Liver (tissue), 9 donors: Measurements from ENCODE around the gene PLA2G4B. TPM values are rescaled to one million over a fixed set of nuclear protein-coding genes. Genes with fewer than 3 reads are reported as not detected.

Source experiments
- DNase-seq: peaks from one replicate; pipeline ENCODE4 v3.0.0-alpha.2; 2017; ENCODE audit warnings: low spot score
- H3K27ac ChIP-seq, 2 donors: one replicate each; pipeline ENCODE4 v1.7.0; 2013; ENCODE audit warnings: inconsistent platforms in 2 of 2, low read length in 2 of 2, control low read depth in 1 of 2, low read depth in 1 of 2, mild to moderate bottlenecking in 1 of 2
- H3K27me3 ChIP-seq, 4 donors: one replicate each; pipeline versions ENCODE4 v1.6.1 to v1.7.0; 2013; ENCODE audit warnings: low read length in 3 of 4, inconsistent platforms in 1 of 4, mild to moderate bottlenecking in 1 of 4, moderate library complexity in 1 of 4; ENCODE audit not compliant: control insufficient read depth in 4 of 4, insufficient read depth in 4 of 4
- H3K36me3 ChIP-seq, 4 donors: one replicate each; pipeline versions ENCODE4 v1.6.1 to v1.7.0; 2013; ENCODE audit warnings: low read length in 3 of 4, mild to moderate bottlenecking in 3 of 4, low read depth in 1 of 4, moderate library complexity in 1 of 4; ENCODE audit not compliant: control insufficient read depth in 4 of 4, insufficient read depth in 3 of 4
- H3K4me1 ChIP-seq, 4 donors: one replicate each; pipeline versions ENCODE4 v1.6.1 to v1.7.0; 2013; ENCODE audit warnings: low read length in 3 of 4, mild to moderate bottlenecking in 3 of 4, moderate library complexity in 1 of 4; ENCODE audit not compliant: control insufficient read depth in 4 of 4, insufficient read depth in 4 of 4
- H3K4me3 ChIP-seq, 3 donors: one replicate each; pipeline versions ENCODE4 v1.6.1 to v1.7.0; 2013; ENCODE audit warnings: low read length in 3 of 3, control low read depth in 1 of 3, low read depth in 1 of 3, mild to moderate bottlenecking in 1 of 3
- H3K9ac ChIP-seq, 2 donors: one replicate each; pipeline ENCODE4 v1.7.0; 2013; ENCODE audit warnings: low read length in 2 of 2, mild to moderate bottlenecking in 2 of 2, moderate library complexity in 2 of 2, control low read depth in 1 of 2, low read depth in 1 of 2
- H3K9me3 ChIP-seq, 4 donors: one replicate each; pipeline versions ENCODE4 v1.6.1 to v1.7.0; 2013; ENCODE audit warnings: low read length in 3 of 4; ENCODE audit not compliant: control insufficient read depth in 4 of 4
- ATF3 ChIP-seq: IDR thresholded peaks from 2 replicates; pipeline ENCODE4 v1.6.1; 2016; ENCODE audit warnings: antibody characterized with exemption
- CTCF ChIP-seq: fragments of 150-350 bp; IDR thresholded peaks from 2 replicates; pipeline ENCODE4 v1.5.1; 2017; ENCODE audit warnings: improper control_type of control experiment, low read depth, low read length; ENCODE audit not compliant: missing input control
- EGR1 ChIP-seq, 2 donors: IDR thresholded peaks; 2 replicates each; pipeline ENCODE4 v1.6.1; 2016 to 2018; ENCODE audit warnings: antibody characterized with exemption in 2 of 2, low read depth in 2 of 2
- FOXA1 ChIP-seq: IDR thresholded peaks from 2 replicates; pipeline ENCODE4 v1.6.1; 2016; ENCODE audit warnings: antibody characterized with exemption
- FOXA2 ChIP-seq: IDR thresholded peaks from 2 replicates; pipeline ENCODE4 v1.6.1; 2016; ENCODE audit warnings: antibody characterized with exemption
- GABPA ChIP-seq, 2 donors: IDR thresholded peaks in 1 of 2; conservative IDR thresholded peaks in 1 of 2; 2 replicates each; pipeline ENCODE4 v1.6.1; 2016; ENCODE audit warnings: antibody characterized with exemption in 2 of 2, mild to moderate bottlenecking in 1 of 2, moderate library complexity in 1 of 2
- HNF4A ChIP-seq, 2 donors: conservative IDR thresholded peaks; 2 replicates each; pipeline ENCODE4 v1.6.1; 2016; ENCODE audit warnings: antibody characterized with exemption in 2 of 2, mild to moderate bottlenecking in 2 of 2
- HNF4G ChIP-seq: IDR thresholded peaks from 2 replicates; pipeline ENCODE4 v1.6.1; 2016; ENCODE audit warnings: antibody characterized with exemption
- JUND ChIP-seq, 2 donors: IDR thresholded peaks; 2 replicates each; pipeline ENCODE4 v1.6.1; 2016; ENCODE audit warnings: antibody characterized with exemption in 2 of 2
- MAX ChIP-seq: IDR thresholded peaks from 2 replicates; pipeline ENCODE4 v1.6.1; 2016; ENCODE audit warnings: antibody characterized with exemption
- NR2F2 ChIP-seq: IDR thresholded peaks from 2 replicates; pipeline ENCODE4 v1.6.1; 2016; ENCODE audit warnings: antibody characterized with exemption
- RAD21 ChIP-seq, 2 donors: IDR thresholded peaks; 2 replicates each; pipeline ENCODE4 v1.6.1; 2016; ENCODE audit warnings: antibody characterized with exemption in 2 of 2, mild to moderate bottlenecking in 2 of 2
- REST ChIP-seq: IDR thresholded peaks from 2 replicates; pipeline ENCODE4 v1.6.1; 2016; ENCODE audit warnings: antibody characterized with exemption, mild to moderate bottlenecking
- RXRA ChIP-seq, 2 donors: IDR thresholded peaks; 2 replicates each; pipeline ENCODE4 v1.6.1; 2017 to 2018; ENCODE audit warnings: antibody characterized with exemption in 2 of 2, mild to moderate bottlenecking in 1 of 2
- SP1 ChIP-seq: IDR thresholded peaks from 2 replicates; pipeline ENCODE4 v1.6.1; 2018; ENCODE audit warnings: antibody characterized with exemption, mild to moderate bottlenecking
- TAF1 ChIP-seq: conservative IDR thresholded peaks from 2 replicates; pipeline ENCODE4 v1.6.1; 2016; ENCODE audit warnings: antibody characterized with exemption, mild to moderate bottlenecking
- YY1 ChIP-seq: IDR thresholded peaks from 2 replicates; pipeline ENCODE4 v1.6.1; 2016; ENCODE audit warnings: antibody characterized with exemption, mild to moderate bottlenecking
- ZBTB33 ChIP-seq: IDR thresholded peaks from 2 replicates; pipeline ENCODE4 v1.6.1; 2016; ENCODE audit warnings: antibody characterized with exemption
- WGBS: extraction: QIAGEN DNeasy Blood & Tissue Kit; methylation state at CpG from one replicate; pipeline ENCODE4 v1.1.7; 2013; 5-methylcytosine and 5-hydroxymethylcytosine counted together
- polyA plus RNA-seq, 2 donors: library from polyadenylated mRNA; stranded (reverse) in 1 of 2; unstranded in 1 of 2; fragments of 200-250 nt in 1 of 2; fragments of >200 nt in 1 of 2; fragmentation: Nextera tagmentation in 1 of 2; extraction: Ambion mirVana in 1 of 2; gene quantifications; one replicate each; pipeline versions ENCODE4 v1.2.1 to v1.2.3, GENCODE V29; 2013 to 2015
- total RNA-seq, 2 donors: library from RNA; depleted of rRNA; stranded (reverse); fragments of >200 nt; gene quantifications; one replicate each; pipeline ENCODE4 v1.2.3, GENCODE V29; 2014
- donor health status: healthy.
- donor health status: healthy.
- donor health status: healthy.
- donor health status: healthy.
- donor health status: healthy.

The PLA2G4B gene
- total and polyA plus RNA-seq, 4 donors = 0.33 to 3.6 (median 2.3) TPM

GRCh38 chr15:41822471-41822870, 16.2 kb upstream of the PLA2G4B start:
- Histone ChIP-seq H3K27ac (no peak overlapping the region), H3K9me3 (no peaks in the 10 kb centered on the region), H3K4me3 (no peak overlapping the region), H3K9ac (no peak overlapping the region), H3K4me1 (peaks cover 0 to 4% (median 3%) of the 10 kb centered on the region in 4 donors), H3K27me3 (no peaks in the 10 kb centered on the region), H3K36me3 (peaks cover 3 to 40% (median 12%) of the 10 kb centered on the region in 4 donors)
- DNase-seq = no peak
- TF ChIP-seq RAD21 (IDR thresholded peaks at IDR 0.05) = no peak
- no peak for TF ChIP-seq FOXA2
- TF ChIP-seq MAX = no peak
- no peak for TF ChIP-seq YY1
- TF ChIP-seq HNF4G = no peak
- TF ChIP-seq HNF4A (conservative IDR thresholded peaks at IDR 0.05) = no peak
- TF ChIP-seq NR2F2 = no peak
- TF ChIP-seq ATF3 = no peak
- TF ChIP-seq GABPA (IDR thresholded peaks at IDR 0.05 in 1 of 2, conservative IDR thresholded peaks at IDR 0.05 in 1 of 2) = no peak
- TF ChIP-seq CTCF = no peak
- no peak for TF ChIP-seq JUND (IDR thresholded peaks at IDR 0.05)
- no peak for TF ChIP-seq FOXA1
- TF ChIP-seq TAF1 = no peak
- TF ChIP-seq RXRA (IDR thresholded peaks at IDR 0.05) = no peak
- no peak for TF ChIP-seq EGR1 (IDR thresholded peaks at IDR 0.05; ENCODE audit: low read depth in 2 of 2)
- no peak for TF ChIP-seq REST
- no peak for TF ChIP-seq SP1
- no peak for TF ChIP-seq ZBTB33
- WGBS = 95% methylated on average over 6 of the region's 6 CpGs
